HG03097 (cell line): ENCODE results near the gene CCDC136.

Source experiments
- ATAC-seq: cut with Tn5 transposase; IDR thresholded peaks from one replicate; pipeline ENCODE4 v1.9.1; 2021; ENCODE audit not compliant: unreplicated experiment, low FRiP score

Gene CCDC136

DNA sequence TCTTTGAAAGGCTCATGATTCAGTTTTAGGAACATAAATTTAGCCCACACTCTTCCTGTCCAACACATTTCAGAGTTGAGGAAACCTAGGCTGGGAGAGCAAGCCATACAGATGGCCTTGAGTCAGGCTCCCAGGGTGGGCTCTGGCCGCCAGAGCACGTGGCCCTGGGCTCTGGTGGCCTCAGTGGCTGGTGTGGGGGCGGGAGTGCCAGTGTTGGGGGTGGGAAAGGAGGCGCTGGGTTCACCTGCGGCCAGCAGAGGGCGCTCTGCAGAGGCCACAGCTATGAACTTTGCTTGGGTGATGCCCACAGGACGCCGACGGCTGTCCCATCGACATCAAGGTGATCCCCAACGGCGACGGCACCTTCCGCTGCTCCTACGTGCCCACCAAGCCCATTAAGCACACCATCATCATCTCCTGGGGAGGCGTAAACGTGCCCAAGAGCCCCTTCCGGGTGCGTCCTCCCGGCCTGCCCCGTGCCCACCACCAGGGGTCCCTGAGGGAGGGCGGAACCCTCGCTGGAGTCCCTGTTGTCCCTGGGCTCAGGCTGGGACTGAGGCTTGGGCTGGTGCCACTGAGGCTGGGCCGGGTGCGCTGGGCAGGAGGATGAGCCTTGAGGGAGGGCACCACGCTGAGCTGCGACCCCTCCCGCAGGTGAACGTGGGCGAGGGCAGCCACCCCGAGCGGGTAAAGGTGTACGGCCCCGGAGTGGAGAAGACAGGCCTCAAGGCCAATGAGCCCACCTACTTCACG, 50.3 kb downstream of the CCDC136 start:
- ATAC-seq: no peak

DNA sequence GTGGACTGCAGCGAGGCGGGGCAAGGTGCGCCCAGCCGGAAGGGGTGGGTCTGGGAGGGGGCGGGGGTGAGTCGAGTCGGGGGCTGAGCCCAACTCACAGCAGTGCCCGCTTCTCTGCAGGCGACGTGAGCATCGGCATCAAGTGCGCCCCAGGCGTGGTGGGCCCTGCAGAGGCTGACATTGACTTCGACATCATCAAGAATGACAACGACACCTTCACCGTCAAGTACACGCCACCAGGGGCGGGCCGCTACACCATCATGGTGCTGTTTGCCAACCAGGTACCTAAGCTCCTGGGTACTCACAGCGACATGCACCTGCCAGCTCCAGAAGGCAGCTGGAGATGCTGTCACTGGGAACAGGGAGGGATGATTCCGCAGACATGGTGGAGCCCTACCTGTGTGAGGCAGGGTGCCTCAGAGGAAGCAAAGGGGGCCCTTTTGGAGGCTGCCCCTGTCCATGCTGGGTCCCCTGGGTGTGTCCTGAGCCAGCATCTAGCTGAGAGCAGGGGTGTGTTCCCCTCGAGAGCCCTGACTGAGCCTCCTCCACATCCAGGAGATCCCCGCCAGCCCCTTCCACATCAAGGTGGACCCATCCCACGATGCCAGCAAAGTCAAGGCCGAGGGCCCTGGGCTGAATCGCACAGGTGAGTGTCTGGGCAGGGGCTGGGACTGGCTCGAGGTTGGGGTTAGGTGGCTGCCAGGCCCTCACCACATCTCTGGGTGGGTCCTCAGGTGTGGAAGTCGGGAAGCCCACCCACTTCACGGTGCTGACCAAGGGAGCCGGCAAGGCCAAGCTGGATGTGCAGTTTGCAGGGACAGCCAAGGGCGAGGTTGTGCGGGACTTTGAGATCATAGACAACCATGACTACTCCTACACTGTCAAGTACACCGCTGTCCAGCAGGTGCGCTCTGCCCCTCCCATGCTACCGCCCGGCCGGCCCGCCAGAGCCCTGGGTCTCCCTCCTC, 51.2 kb downstream of the CCDC136 start:
- ATAC-seq: no peak

GRCh38 chr7:128843938-128844621, 52.3 kb downstream of the CCDC136 start:
- no peak for ATAC-seq

- no peak for ATAC-seq
Measured at GRCh38 chr7:128844777-128845311, 53.1 kb downstream of the CCDC136 start.

- ATAC-seq: no peak
Measured at GRCh38 chr7:128845475-128845874, 53.7 kb downstream of the CCDC136 start.

DNA sequence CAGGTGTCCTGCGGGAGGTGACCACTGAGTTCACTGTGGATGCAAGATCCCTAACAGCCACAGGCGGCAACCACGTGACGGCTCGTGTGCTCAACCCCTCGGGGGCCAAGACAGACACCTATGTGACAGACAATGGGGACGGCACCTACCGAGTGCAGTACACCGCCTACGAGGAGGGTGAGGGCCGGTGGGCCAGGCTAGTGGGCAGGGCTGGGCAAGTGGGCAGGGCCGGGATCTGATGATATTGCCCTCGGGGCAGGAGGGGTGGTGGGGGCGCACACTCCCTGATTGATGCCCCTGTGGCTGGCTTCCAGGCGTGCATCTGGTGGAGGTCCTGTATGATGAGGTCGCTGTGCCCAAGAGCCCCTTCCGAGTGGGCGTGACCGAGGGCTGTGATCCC, 54.2 kb downstream of the CCDC136 start:
- ATAC-seq: no peak

DNA sequence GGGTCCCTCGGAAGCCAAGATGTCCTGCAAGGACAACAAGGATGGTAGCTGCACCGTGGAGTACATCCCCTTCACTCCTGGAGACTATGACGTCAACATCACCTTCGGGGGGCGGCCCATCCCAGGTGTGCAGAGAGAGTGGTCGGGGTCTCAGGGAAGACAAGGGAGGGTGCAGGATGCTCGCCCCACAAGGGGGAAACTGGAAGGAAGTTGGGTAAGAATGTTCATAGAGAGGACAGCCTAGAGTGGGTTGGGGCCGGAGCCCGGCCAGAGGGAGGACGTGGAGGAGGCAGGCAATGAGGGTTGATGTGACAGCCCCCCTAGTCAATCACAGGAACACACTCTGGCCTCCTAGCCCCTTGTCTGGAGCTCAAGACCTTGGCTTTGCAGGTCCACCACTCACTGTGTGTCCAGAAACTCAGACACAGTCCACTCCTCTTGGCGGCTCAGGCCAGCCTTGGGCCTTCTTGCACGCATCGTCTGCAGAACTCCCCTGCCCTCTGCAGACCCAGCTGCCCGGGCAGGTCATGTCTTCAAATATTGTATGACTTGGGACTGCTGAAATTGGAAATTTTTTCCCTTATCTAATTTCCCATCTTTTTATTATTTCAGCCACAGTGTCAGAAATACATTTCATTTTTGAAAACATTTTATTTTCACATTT, 55.1 kb downstream of the CCDC136 start:
- no peak for ATAC-seq

DNA sequence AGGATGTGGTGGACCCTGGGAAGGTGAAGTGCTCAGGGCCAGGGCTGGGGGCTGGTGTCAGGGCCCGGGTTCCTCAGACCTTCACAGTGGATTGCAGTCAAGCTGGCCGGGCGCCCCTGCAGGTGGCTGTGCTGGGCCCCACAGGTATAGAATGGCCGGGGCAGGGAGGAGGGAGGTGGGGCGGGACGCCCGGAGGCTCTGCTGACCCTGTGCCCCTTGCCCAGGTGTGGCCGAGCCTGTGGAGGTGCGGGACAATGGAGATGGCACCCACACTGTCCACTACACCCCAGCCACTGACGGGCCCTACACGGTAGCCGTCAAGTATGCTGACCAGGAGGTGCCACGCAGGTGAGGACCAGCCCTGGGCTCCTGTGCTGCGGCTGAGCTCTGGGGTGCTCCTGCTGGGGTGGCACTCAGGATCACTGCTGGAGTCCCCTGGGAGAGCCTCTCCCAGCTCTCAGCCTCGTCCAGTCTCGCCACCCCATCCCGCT, 56.0 kb downstream of the CCDC136 start:
- ATAC-seq: no peak

GRCh38 chr7:128848289-128849155, 56.8 kb downstream of the CCDC136 start:
- no peak for ATAC-seq

DNA sequence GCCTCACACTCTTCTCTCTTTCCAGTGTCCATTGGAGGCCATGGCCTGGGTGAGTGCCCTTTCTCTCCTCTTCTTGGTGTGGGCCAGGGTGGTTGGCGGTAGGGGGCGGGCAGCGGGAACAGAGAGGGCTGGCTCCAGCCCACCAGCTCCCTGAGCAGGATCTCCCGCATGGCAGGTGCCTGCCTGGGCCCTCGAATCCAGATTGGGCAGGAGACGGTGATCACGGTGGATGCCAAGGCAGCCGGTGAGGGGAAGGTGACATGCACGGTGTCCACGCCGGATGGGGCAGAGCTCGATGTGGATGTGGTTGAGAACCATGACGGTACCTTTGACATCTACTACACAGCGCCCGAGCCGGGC, 57.4 kb downstream of the CCDC136 start:
- no peak for ATAC-seq

- ATAC-seq: no peak
Measured at GRCh38 chr7:128849804-128850490, 58.2 kb downstream of the CCDC136 start.

DNA sequence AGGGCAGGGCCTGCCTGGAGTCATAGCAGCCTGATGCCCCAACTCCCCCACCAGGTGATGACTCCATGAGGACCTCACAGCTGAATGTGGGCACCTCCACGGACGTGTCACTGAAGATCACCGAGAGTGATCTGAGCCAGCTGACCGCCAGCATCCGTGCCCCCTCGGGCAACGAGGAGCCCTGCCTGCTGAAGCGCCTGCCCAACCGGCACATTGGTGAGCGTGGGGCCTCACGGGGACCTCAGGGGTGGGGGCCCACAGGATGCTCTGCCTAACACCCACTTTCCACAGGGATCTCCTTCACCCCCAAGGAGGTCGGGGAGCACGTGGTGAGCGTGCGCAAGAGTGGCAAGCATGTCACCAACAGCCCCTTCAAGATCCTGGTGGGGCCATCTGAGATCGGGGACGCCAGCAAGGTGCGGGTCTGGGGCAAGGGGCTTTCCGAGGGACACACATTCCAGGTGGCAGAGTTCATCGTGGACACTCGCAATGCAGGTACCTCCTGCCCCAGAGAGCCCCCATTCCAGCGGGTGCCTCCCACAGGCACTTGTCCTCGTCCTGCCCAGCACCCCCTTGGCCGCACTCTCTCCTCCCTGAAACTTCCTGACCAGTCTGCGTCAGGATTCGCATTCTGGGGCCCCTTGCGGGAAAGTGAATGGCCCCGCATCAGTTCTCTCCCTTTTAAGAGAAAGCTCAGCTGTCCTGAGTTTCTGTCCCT, 60.9 kb downstream of the CCDC136 start:
- no peak for ATAC-seq

DNA sequence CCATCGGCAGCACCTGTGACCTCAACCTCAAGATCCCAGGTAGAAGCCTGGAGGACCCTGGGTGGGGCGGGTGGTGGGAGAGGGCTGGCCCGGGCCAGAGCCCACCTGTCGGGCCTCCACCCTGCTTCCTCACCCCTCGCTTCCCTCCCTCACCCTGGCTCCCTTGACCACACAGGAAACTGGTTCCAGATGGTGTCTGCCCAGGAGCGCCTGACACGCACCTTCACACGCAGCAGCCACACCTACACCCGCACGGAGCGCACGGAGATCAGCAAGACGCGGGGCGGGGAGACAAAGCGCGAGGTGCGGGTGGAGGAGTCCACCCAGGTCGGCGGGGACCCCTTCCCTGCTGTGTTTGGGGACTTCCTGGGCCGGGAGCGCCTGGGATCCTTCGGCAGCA, 62.0 kb downstream of the CCDC136 start:
- ATAC-seq: no peak

- ATAC-seq: no peak
Measured at GRCh38 chr7:128854396-128854795, 62.6 kb downstream of the CCDC136 start.

DNA sequence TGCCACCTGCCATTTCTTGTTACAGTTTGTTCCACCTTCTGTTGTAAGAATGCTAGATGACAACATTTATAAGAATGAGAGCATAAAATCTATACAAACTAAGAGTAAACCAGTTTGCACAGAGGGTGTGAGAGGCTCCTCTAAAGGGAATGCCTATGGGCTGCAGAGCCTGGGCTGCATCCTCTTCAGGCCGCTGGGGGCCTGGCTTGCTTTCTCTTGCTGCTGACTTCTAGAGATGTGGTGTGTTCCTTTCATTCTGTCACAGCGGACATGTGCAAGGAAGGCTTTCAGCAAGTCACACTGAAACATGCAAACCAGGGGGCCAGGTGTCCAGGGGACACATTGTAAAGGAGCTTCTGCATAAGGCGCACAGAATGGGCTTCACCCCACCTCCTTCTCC, 63.8 kb downstream of the CCDC136 start:
- no peak for ATAC-seq

DNA sequence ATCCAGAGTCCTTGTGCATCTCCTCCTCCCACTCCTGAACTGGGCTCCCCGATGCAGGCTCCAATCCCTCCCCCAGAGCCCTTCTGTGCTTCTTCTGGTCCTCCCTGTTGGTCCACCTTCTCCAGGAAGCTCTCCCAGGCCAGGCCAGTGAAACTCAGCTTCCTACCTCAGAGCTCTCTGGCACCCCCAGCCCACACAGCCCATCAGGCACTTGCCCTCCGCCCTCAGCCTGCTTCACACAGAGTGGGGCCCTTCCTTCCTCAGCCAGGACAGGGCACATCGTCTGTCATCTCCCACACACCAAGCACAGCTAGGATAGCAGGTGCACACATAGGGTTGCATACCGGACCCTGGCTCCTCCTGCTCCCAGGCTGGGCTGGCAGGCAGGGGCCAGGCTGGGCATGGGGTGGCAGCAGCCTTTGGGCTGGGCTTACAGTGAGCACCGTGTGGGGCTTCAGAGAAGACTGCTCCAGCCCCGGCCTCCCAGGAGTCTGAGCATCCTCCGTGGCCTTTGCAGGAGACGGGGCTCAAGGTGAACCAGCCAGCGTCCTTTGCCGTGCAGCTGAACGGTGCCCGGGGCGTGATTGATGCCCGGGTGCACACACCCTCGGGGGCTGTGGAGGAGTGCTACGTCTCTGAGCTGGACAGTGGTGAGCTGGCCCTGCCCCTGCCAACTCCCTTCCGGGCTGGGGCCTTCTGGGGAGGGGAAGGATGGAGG, 64.4 kb downstream of the CCDC136 start:
- ATAC-seq: no peak

GRCh38 chr7:128858380-128859231, 66.8 kb downstream of the CCDC136 start:
- no peak for ATAC-seq
